ENCODE data around the gene OR5AC2.

Gene OR5AC2

GRCh38 chr3:98086873-98087272 lies at the start of gene OR5AC2:
Gene OR5AC2, plus strand, starts transcription at chr3:98087173. Its CDS starts 0 bp downstream, at chr3:98087173.
- Histone ChIP-seq H3K36me3 (no peaks in the 10 kb centered on the region), H3K4me3 (ENCODE audit: low read depth in 1 of 2, low read length in 1 of 2) (no peak within 1 kb of the TSS), H3K4me1 (ENCODE audit: control insufficient read depth in 1 of 2, insufficient read depth in 1 of 2, low read depth in 1 of 2, low read length in 1 of 2) (no peaks in the 10 kb centered on the region), H3K9me3 (no peaks in the 10 kb centered on the region), H3K27me3 (no peaks in the 10 kb centered on the region), H3K27ac (no peak within 1 kb of the TSS)
- no peak for TF ChIP-seq CTCF (IDR thresholded peaks at IDR 0.05)

GRCh38 chr3:98038286-98038685 lies 48.7 kb upstream of the OR5AC2 start:
- Histone ChIP-seq H3K9me3 (no peaks in the 10 kb centered on the region), H3K27ac (no peak overlapping the region), H3K4me1 (ENCODE audit: control insufficient read depth in 1 of 2, insufficient read depth in 1 of 2, low read depth in 1 of 2, low read length in 1 of 2) (peaks cover 0 to 5% of the 10 kb centered on the region in 2 experiments), H3K4me3 (ENCODE audit: low read depth in 1 of 2, low read length in 1 of 2) (no peak overlapping the region), H3K27me3 (peaks cover 35% of the 10 kb centered on the region), H3K36me3 (no peaks in the 10 kb centered on the region)
- TF ChIP-seq CTCF (IDR thresholded peaks at IDR 0.05), result no peak

GRCh38 chr3:98038876-98039275 lies 48.1 kb upstream of the OR5AC2 start:
- Histone ChIP-seq H3K4me1 (ENCODE audit: control insufficient read depth in 1 of 2, insufficient read depth in 1 of 2, low read depth in 1 of 2, low read length in 1 of 2) (peaks cover 0 to 5% of the 10 kb centered on the region in 2 experiments), H3K27ac (no peak overlapping the region)

GRCh38 chr3:98039322-98040024 lies 47.5 kb upstream of the OR5AC2 start:
- H3K9me3 ChIP-seq, result no peaks in the 10 kb centered on the region
- H3K36me3 ChIP-seq, result no peaks in the 10 kb centered on the region
- no peak overlapping the region for H3K27ac ChIP-seq
- peak; percentile 74 for TF ChIP-seq CTCF (IDR thresholded peaks at IDR 0.05)
- H3K27me3 ChIP-seq, result peaks cover 27% of the 10 kb centered on the region
- peaks cover 0 to 5% of the 10 kb centered on the region in 2 experiments for H3K4me1 ChIP-seq (ENCODE audit: control insufficient read depth in 1 of 2, insufficient read depth in 1 of 2, low read depth in 1 of 2, low read length in 1 of 2)
- H3K4me3 ChIP-seq (ENCODE audit: low read depth in 1 of 2, low read length in 1 of 2), result no peak overlapping the region

More at GRCh38 chr3:98038876-98039275, 48.1 kb upstream of the OR5AC2 start:
- no peak overlapping the region for H3K4me3 ChIP-seq (ENCODE audit: low read depth in 1 of 2, low read length in 1 of 2)
- no peaks in the 10 kb centered on the region for H3K9me3 ChIP-seq
- TF ChIP-seq CTCF (IDR thresholded peaks at IDR 0.05), result no peak
- H3K36me3 ChIP-seq, result no peaks in the 10 kb centered on the region
- H3K27me3 ChIP-seq, result peaks cover 33% of the 10 kb centered on the region

GRCh38 chr3:98041350-98041749 lies 45.6 kb upstream of the OR5AC2 start:
- no peak overlapping the region for H3K27ac ChIP-seq
- no peaks in the 10 kb centered on the region for H3K9me3 ChIP-seq
- H3K36me3 ChIP-seq, result no peaks in the 10 kb centered on the region
- peaks cover 14% of the 10 kb centered on the region for H3K27me3 ChIP-seq
- H3K4me3 ChIP-seq (ENCODE audit: low read depth in 1 of 2, low read length in 1 of 2), result no peak overlapping the region
- no peak for TF ChIP-seq CTCF (IDR thresholded peaks at IDR 0.05)
- H3K4me1 ChIP-seq (ENCODE audit: control insufficient read depth in 1 of 2, insufficient read depth in 1 of 2, low read depth in 1 of 2, low read length in 1 of 2), result peaks cover 0 to 5% of the 10 kb centered on the region in 2 experiments

All from neutrophil (primary cell).